ENCODE measurements around the gene DPP3. TPM values are rescaled to one million over a fixed set of nuclear protein-coding genes. Genes with fewer than 3 reads are reported as not detected.

The DPP3 gene
- total and polyA plus RNA-seq, 8 donors: 14.0 to 320 (median 28.2) TPM

DNA sequence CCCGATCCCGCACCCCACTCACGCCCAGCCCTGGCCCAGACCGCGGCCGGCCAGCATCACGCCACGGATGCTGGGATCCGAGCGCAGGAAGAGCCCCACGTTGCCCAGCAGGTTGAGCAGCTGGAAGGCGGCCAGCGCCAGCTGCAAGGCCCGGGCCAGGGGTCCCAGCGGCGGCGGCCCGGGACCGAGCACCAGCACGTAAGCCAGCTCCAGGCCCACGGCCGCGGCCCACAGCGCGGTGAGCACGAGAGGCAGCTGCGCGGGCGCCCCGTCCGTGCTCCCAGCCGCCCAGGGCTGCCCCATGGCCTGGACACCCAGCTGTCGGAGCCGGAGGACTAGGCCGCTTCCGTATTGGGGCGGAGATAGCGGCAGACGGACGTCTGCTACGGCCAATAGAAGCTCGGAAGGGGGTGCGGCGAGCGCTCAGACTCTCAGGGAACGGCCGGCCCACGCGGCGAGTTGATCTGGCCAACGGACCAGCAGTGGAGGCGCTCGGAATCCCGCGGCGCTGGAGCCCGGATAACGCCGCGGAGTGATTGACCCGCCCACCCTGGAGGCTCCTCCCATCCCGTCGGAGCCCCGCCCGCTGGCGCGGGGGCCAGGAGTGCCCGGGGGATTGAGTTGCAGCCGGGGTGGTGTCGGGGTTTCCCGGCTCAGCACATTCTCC lies 65.6 kb downstream of the DPP3 start, which contains the start of gene ZDHHC24:
ZDHHC24 (minus strand) TSS at position 348 of the 667 bp plus-strand sequence; CDS start at position 303, 45 bp downstream.
- Histone ChIP-seq H3K4me3 (peak within 1 kb of the TSS; percentile 68 to 97 (median 80)), H3K27ac (peak within 1 kb of the TSS; percentile 77 to 93 (median 81)), H3K27me3 (peaks cover 0 to 4% (median 0%) of the 10 kb centered on the region in 3 donors), H3K4me1 (peaks cover 17 to 47% (median 37%) of the 10 kb centered on the region in 4 donors), H3K36me3 (peaks cover 6 to 28% (median 26%) of the 10 kb centered on the region in 4 donors), H3K9me3 (no peaks in the 10 kb centered on the region)
- intact Hi-C loops (cut with DNase I; ENCODE audit: low total_unique reads): no loop called here
- DNase-seq: peak; percentile 97 to 98
- WGBS, 5 donors: 0 to 1% (median 0%) methylated on average over 17 to 71 of the region's 71 CpGs
- TF ChIP-seq EP300 (IDR thresholded peaks at IDR 0.05) (no peak), POLR2AphosphoS5 (IDR thresholded peaks at IDR 0.05) (peak; percentile 66 to 90 (median 87)), POLR2A (IDR thresholded peaks at IDR 0.05) (peak in 1 of 4 donors; percentile 43)

- peaks cover 17 to 47% (median 37%) of the 10 kb centered on the region in 4 donors for H3K4me1 ChIP-seq
- DNase-seq: peak in 1 of 2 donors; percentile 60
- WGBS, 5 donors: 2 to 11% (median 4%) methylated on average over 31 to 37 of the region's 37 CpGs
- H3K27me3 ChIP-seq: peaks cover 0 to 4% (median 0%) of the 10 kb centered on the region in 3 donors
- peak within 1 kb of the TSS; percentile 77 to 93 (median 81) for H3K27ac ChIP-seq
- intact Hi-C loops (cut with DNase I; ENCODE audit: low total_unique reads): no loop called here
- H3K4me3 ChIP-seq: peak within 1 kb of the TSS; percentile 68 to 97 (median 80)
- no peaks in the 10 kb centered on the region for H3K9me3 ChIP-seq
- TF ChIP-seq POLR2A (IDR thresholded peaks at IDR 0.05) (no peak), EP300 (IDR thresholded peaks at IDR 0.05) (no peak), POLR2AphosphoS5 (IDR thresholded peaks at IDR 0.05) (no peak)
- TF ChIP-seq, protein P1, sequence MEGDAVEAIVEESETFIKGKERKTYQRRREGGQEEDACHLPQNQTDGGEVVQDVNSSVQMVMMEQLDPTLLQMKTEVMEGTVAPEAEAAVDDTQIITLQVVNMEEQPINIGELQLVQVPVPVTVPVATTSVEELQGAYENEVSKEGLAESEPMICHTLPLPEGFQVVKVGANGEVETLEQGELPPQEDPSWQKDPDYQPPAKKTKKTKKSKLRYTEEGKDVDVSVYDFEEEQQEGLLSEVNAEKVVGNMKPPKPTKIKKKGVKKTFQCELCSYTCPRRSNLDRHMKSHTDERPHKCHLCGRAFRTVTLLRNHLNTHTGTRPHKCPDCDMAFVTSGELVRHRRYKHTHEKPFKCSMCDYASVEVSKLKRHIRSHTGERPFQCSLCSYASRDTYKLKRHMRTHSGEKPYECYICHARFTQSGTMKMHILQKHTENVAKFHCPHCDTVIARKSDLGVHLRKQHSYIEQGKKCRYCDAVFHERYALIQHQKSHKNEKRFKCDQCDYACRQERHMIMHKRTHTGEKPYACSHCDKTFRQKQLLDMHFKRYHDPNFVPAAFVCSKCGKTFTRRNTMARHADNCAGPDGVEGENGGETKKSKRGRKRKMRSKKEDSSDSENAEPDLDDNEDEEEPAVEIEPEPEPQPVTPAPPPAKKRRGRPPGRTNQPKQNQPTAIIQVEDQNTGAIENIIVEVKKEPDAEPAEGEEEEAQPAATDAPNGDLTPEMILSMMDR (IDR thresholded peaks at IDR 0.05): no peak
- peaks cover 6 to 21% (median 19%) of the 10 kb centered on the region in 4 donors for H3K36me3 ChIP-seq
Observed at GRCh38 chr11:66546368-66546965, 66.2 kb downstream of the DPP3 start, which contains the start of gene ACTN3. ACTN3 (plus strand) TSS chr11:66546903; CDS start chr11:66546938, 35 bp downstream.

DNA sequence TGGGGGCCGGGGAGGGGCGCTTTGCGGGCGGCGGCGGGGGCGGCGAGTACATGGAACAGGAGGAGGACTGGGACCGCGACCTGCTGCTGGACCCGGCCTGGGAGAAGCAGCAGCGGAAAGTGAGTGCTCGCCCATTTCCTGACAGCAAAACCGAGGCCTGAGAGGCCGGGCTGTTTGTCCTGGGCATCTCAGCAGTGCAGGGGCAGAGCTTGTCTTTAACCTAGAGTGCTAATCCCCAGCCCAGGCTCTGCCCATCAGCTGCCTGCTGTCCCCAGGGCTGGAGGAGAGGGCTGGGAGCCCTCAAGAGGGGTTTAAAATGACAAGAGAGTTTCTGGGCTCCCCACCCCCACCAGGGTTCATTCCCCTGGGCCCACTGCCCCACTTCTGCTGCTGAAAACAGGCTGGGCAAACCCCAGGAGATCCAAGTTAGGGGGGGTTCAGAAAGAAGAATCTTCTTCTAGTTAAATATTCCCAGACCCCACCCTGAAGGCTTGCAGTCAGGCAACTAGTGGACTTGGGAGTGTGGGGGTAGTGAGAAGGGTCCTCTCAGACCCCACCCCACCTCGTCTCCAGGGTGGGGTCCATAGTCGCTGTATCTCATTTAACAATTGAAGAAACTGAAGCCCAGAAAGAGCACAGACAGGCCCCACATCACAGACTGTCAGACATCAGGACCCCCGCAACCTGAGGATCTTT lies 66.9 kb downstream of the DPP3 start:
- no peak for TF ChIP-seq POLR2AphosphoS5 (IDR thresholded peaks at IDR 0.05)
- no peak for TF ChIP-seq POLR2A (IDR thresholded peaks at IDR 0.05)
- no peak for TF ChIP-seq EP300 (IDR thresholded peaks at IDR 0.05)
- TF ChIP-seq, protein P1 (IDR thresholded peaks at IDR 0.05): no peak
- peak in 1 of 2 donors; percentile 27 for DNase-seq
- Histone ChIP-seq H3K36me3 (peaks cover 0 to 15% (median 13%) of the 10 kb centered on the region in 4 donors), H3K4me3 (peak overlapping the region; percentile 68 to 97 (median 80)), H3K27me3 (peaks cover 0 to 4% (median 0%) of the 10 kb centered on the region in 3 donors), H3K4me1 (peaks cover 17 to 46% (median 37%) of the 10 kb centered on the region in 4 donors), H3K9me3 (no peaks in the 10 kb centered on the region), H3K27ac (peak overlapping the region in 3 of 5 donors; percentile 77 to 93 (median 81))
- WGBS, 5 donors: 20 to 34% (median 25%) methylated on average over 16 to 18 of the region's 18 CpGs
- intact Hi-C loops (cut with DNase I; ENCODE audit: low total_unique reads): no loop called here

DNA sequence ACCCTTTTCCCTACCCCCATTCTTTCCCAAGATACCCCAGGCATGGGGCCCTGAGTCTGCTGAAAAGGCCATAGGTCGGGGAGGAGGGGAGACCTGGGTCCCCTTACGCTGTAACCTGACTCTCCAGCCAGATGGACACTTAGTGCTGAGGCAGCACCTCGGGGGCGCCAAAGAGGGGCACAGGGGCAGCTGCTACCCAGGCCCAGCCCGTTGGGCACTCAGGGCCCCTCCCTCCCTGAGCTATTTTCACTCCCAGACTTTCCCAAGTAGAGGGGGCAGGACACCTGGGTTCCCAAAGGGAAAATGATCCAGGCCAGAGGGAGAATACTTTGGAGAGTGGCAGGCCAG lies 67.4 kb downstream of the DPP3 start:
- H3K27me3 ChIP-seq: peaks cover 0 to 4% (median 0%) of the 10 kb centered on the region in 3 donors
- intact Hi-C loops (cut with DNase I; ENCODE audit: low total_unique reads): no loop called here
- 27 to 50% (median 39%) methylated on average over 3 to 5 of the region's 5 CpGs for WGBS, 5 donors
- no peaks in the 10 kb centered on the region for H3K9me3 ChIP-seq
- no peak overlapping the region for H3K4me3 ChIP-seq
- peaks cover 0 to 10% (median 8%) of the 10 kb centered on the region in 4 donors for H3K36me3 ChIP-seq
- H3K27ac ChIP-seq: no peak overlapping the region
- TF ChIP-seq POLR2A (IDR thresholded peaks at IDR 0.05): no peak
- TF ChIP-seq POLR2AphosphoS5 (IDR thresholded peaks at IDR 0.05): no peak
- TF ChIP-seq, protein P1 (IDR thresholded peaks at IDR 0.05): no peak
- TF ChIP-seq EP300 (IDR thresholded peaks at IDR 0.05): no peak
- peaks cover 17 to 40% (median 37%) of the 10 kb centered on the region in 4 donors for H3K4me1 ChIP-seq
- no peak for DNase-seq
